HEK293T (cell line): ENCODE results near the gene LARGE1.

Experiments
- ARNT ChIP-seq: fragments of 450-650 bp; IDR thresholded peaks from 2 replicates; pipeline ENCODE4 v1.6.1; 2017; ENCODE audit warnings: mild to moderate bottlenecking
- FOXK2 ChIP-seq: fragments of 450-650 bp; IDR thresholded peaks from 2 replicates; pipeline ENCODE4 v1.6.1; 2016; ENCODE audit warnings: mild to moderate bottlenecking
- FOXM1 ChIP-seq: fragments of 450-650 bp; IDR thresholded peaks from 2 replicates; pipeline ENCODE4 v1.6.1; 2017; ENCODE audit warnings: mild to moderate bottlenecking, borderline replicate concordance
- HDGF ChIP-seq: fragments of 450-650 bp; IDR thresholded peaks from 2 replicates; pipeline ENCODE4 v1.6.1; 2017; ENCODE audit warnings: antibody characterized with exemption, borderline replicate concordance
- L3MBTL2 ChIP-seq: fragments of 450-650 bp; conservative IDR thresholded peaks from 2 replicates; pipeline ENCODE4 v1.6.1; 2016; ENCODE audit warnings: mild to moderate bottlenecking
- LEF1 ChIP-seq: fragments of 450-650 bp; IDR thresholded peaks from 2 replicates; pipeline ENCODE4 v1.6.1; 2017; ENCODE audit warnings: mild to moderate bottlenecking, borderline replicate concordance
- SUZ12 ChIP-seq: fragments of 450-650 bp; IDR thresholded peaks from 2 replicates; pipeline ENCODE4 v1.6.1; 2016; ENCODE audit warnings: mild to moderate bottlenecking

- TF ChIP-seq SUZ12 (no peak), HDGF (no peak), FOXM1 (no peak), FOXK2 (no peak), L3MBTL2 (no peak), LEF1 (no peak), ARNT (no peak)
Measured at GRCh38 chr22:33821290-33821689, 99.0 kb downstream of the LARGE1 start.
